CD14-positive monocyte (primary cell): ENCODE results near the gene TMPRSS3. TPM values are rescaled to one million over a fixed set of nuclear protein-coding genes. Genes with fewer than 3 reads are reported as not detected.

Experiments
- DNase-seq, 3 donors: peaks; one replicate each; pipeline ENCODE4 v3.0.0-alpha.2; 2011 to 2022
- H2AFZ ChIP-seq: 2 replicates; pipeline ENCODE4 v1.6.0; 2012; ENCODE audit warnings: mild to moderate bottlenecking, low read depth, low read length, inconsistent platforms; ENCODE audit not compliant: insufficient read depth, poor library complexity, severe bottlenecking
- H3K27ac ChIP-seq, 2 donors: 1 replicate in 1 of 2; 2 replicates in 1 of 2; pipeline ENCODE4 v1.5.1; 2012 to 2013; ENCODE audit warnings: low read length in 2 of 2, control low read depth in 1 of 2, inconsistent platforms in 1 of 2, low read depth in 1 of 2, mild to moderate bottlenecking in 1 of 2
- H3K27me3 ChIP-seq, 2 donors: one replicate each; pipeline versions ENCODE4 v1.6.0 to v1.6.1; 2011 to 2013; ENCODE audit warnings: low read length in 2 of 2; ENCODE audit not compliant: control insufficient read depth in 2 of 2, insufficient read depth in 2 of 2
- H3K36me3 ChIP-seq, 2 donors: replicated peaks in 1 of 2; 1 replicate in 1 of 2; 2 replicates in 1 of 2; pipeline versions ENCODE4 v1.5.1 to v1.6.1; 2012 to 2013; ENCODE audit warnings: low read length in 2 of 2, control low read depth in 1 of 2, inconsistent platforms in 1 of 2, mild to moderate bottlenecking in 1 of 2; ENCODE audit not compliant: insufficient read depth in 2 of 2, control insufficient read depth in 1 of 2
- H3K4me1 ChIP-seq, 2 donors: 1 replicate in 1 of 2; 2 replicates in 1 of 2; pipeline versions ENCODE4 v1.5.1 to v1.6.1; 2012 to 2013; ENCODE audit warnings: low read length in 2 of 2, control low read depth in 1 of 2, inconsistent platforms in 1 of 2, mild to moderate bottlenecking in 1 of 2, moderate library complexity in 1 of 2; ENCODE audit not compliant: insufficient read depth in 2 of 2, control insufficient read depth in 1 of 2
- H3K4me2 ChIP-seq: replicated peaks from 2 replicates; pipeline ENCODE3; 2012; ENCODE audit warnings: low read length, moderate library complexity, mild to moderate bottlenecking; ENCODE audit not compliant: poor library complexity, severe bottlenecking; ENCODE audit errors: extremely low read depth
- H3K4me3 ChIP-seq, 3 experiments: fragments of 200-600 bp in 1 of 3; sonication (generic) in 1 of 3; replicated peaks in 1 of 3; 1 replicate in 2 of 3; 2 replicates in 1 of 3; pipeline ENCODE4 v1.5.1; 2011 to 2013; ENCODE audit warnings: low read length in 3 of 3, mild to moderate bottlenecking in 3 of 3, control low read depth in 2 of 3, low read depth in 2 of 3, inconsistent platforms in 1 of 3, moderate library complexity in 1 of 3
- H3K79me2 ChIP-seq: 2 replicates; pipeline ENCODE4 v1.6.0; 2012; ENCODE audit warnings: mild to moderate bottlenecking, control low read depth, inconsistent platforms, low read length, moderate library complexity; ENCODE audit not compliant: insufficient read depth
- H3K9ac ChIP-seq: 2 replicates; pipeline ENCODE4 v1.6.0; 2017; ENCODE audit warnings: low read length, mild to moderate bottlenecking; ENCODE audit not compliant: insufficient read depth, poor library complexity, severe bottlenecking
- H3K9me3 ChIP-seq, 2 donors: replicated peaks in 1 of 2; 1 replicate in 1 of 2; 2 replicates in 1 of 2; pipeline versions ENCODE4 v1.5.1 to v1.6.1; 2012 to 2013; ENCODE audit warnings: low read length in 2 of 2, control low read depth in 1 of 2; ENCODE audit not compliant: control insufficient read depth in 1 of 2, insufficient read depth in 1 of 2
- H4K20me1 ChIP-seq: 2 replicates; pipeline ENCODE4 v1.6.0; 2012; ENCODE audit warnings: mild to moderate bottlenecking, low read length, control low read depth, moderate library complexity; ENCODE audit not compliant: insufficient read depth
- H3K27ac Mint-ChIP-seq, 7 donors: one replicate each; pipeline ENCODE4 v1.8.0; 2020; ENCODE audit warnings: mild to moderate bottlenecking in 7 of 7, mixed read lengths in 7 of 7, moderate library complexity in 6 of 7, inconsistent platforms in 2 of 7
- H3K27me3 Mint-ChIP-seq, 3 donors: one replicate each; pipeline ENCODE4 v1.8.0; 2021 to 2022; ENCODE audit warnings: low read depth in 3 of 3, mild to moderate bottlenecking in 3 of 3, mixed read lengths in 3 of 3, moderate library complexity in 3 of 3, inconsistent platforms in 1 of 3
- H3K36me3 Mint-ChIP-seq, 2 donors: one replicate each; pipeline ENCODE4 v1.8.0; 2020; ENCODE audit warnings: mixed read lengths in 2 of 2, inconsistent platforms in 1 of 2, mild to moderate bottlenecking in 1 of 2
- H3K4me1 Mint-ChIP-seq: one replicate; pipeline ENCODE4 v1.8.0; 2020; ENCODE audit warnings: mild to moderate bottlenecking, mixed read lengths
- H3K4me3 Mint-ChIP-seq, 2 donors: one replicate each; pipeline ENCODE4 v1.8.0; 2020; ENCODE audit warnings: mild to moderate bottlenecking in 2 of 2, mixed read lengths in 2 of 2, moderate library complexity in 1 of 2
- H3K9me3 Mint-ChIP-seq, 7 donors: one replicate each; pipeline ENCODE4 v1.8.0; 2020 to 2022; ENCODE audit warnings: mixed read lengths in 7 of 7, mild to moderate bottlenecking in 6 of 7, moderate library complexity in 6 of 7, inconsistent platforms in 2 of 7
- WGBS: methylation state at CpG from one replicate; pipeline ENCODE4 v1.1.5; 2013; ENCODE audit warnings: missing lambda C conversion rate; ENCODE audit not compliant: insufficient coverage; 5-methylcytosine and 5-hydroxymethylcytosine counted together
- intact Hi-C, 2 donors: fragments of 100-400 bp; cut with micrococcal nuclease; formaldehyde crosslinking; loops; one replicate each; pipeline versions ENCODE4 v1.15.0 to v1.15.1; 2023
- polyA plus RNA-seq, 3 donors: library from polyadenylated mRNA; depleted of rRNA in 1 of 3; unstranded in 2 of 3; stranded (reverse) in 1 of 3; fragments of 300-500 nt in 2 of 3; fragments of >200 nt in 1 of 3; fragmentation: Illumina TruSeq in 2 of 3; gene quantifications; 1 replicate in 2 of 3; 2 replicates in 1 of 3; pipeline ENCODE4 v1.2.3, GENCODE V29; 2012 to 2021
- TF ChIP-seq, protein P1 (sequence below): fragments of 200-600 bp; IDR thresholded peaks from one replicate; pipeline ENCODE4 v1.8.0; 2022; ENCODE audit warnings: antibody characterized with exemption, mild to moderate bottlenecking

The TMPRSS3 gene
- polyA plus RNA-seq, 3 donors = 0.30 TPM; not detected in 2

DNA sequence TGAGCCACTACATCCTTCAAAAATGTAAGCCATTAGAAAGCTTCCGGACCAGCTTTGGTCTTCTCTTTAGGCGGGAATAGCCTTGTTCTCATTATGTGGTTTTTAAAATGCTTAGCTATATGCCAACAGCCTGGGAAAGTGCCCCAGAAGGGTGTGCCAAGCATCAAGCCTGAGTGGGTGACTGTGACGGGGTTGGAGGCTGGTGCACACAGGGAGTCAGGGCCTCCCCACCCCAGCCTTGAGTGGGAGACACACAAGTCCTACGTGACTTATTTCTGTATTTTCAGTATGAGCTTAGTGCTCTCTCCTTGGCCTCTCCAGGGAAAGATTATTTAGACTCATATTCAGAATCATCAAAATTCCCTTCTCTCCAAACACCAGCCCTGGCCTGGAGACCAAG lies 17.6 kb upstream of the TMPRSS3 start:
- H3K27me3 ChIP-seq = no peaks in the 10 kb centered on the region
- H3K4me3 ChIP-seq = no peak overlapping the region
- H3K4me1 ChIP-seq = no peaks in the 10 kb centered on the region
- H4K20me1 ChIP-seq = no peaks in the 10 kb centered on the region
- no peaks in the 10 kb centered on the region for H3K9me3 ChIP-seq
- H3K9ac ChIP-seq = no peak overlapping the region
- no peaks in the 10 kb centered on the region for H3K36me3 ChIP-seq
- no peak for DNase-seq
- H3K4me1 Mint-ChIP-seq = peaks cover 3% of the 10 kb centered on the region
- intact Hi-C loops = no loop called here
- 93% methylated on average over 3 of the region's 4 CpGs for WGBS
- no peak overlapping the region for H2AFZ ChIP-seq
- H3K9me3 Mint-ChIP-seq = no peaks in the 10 kb centered on the region
- peaks cover 1 to 4% (median 3%) of the 10 kb centered on the region in 3 donors for H3K27me3 Mint-ChIP-seq
- TF ChIP-seq, protein P1, sequence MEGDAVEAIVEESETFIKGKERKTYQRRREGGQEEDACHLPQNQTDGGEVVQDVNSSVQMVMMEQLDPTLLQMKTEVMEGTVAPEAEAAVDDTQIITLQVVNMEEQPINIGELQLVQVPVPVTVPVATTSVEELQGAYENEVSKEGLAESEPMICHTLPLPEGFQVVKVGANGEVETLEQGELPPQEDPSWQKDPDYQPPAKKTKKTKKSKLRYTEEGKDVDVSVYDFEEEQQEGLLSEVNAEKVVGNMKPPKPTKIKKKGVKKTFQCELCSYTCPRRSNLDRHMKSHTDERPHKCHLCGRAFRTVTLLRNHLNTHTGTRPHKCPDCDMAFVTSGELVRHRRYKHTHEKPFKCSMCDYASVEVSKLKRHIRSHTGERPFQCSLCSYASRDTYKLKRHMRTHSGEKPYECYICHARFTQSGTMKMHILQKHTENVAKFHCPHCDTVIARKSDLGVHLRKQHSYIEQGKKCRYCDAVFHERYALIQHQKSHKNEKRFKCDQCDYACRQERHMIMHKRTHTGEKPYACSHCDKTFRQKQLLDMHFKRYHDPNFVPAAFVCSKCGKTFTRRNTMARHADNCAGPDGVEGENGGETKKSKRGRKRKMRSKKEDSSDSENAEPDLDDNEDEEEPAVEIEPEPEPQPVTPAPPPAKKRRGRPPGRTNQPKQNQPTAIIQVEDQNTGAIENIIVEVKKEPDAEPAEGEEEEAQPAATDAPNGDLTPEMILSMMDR = no peak
- no peaks in the 10 kb centered on the region for H3K36me3 Mint-ChIP-seq
- H3K4me3 Mint-ChIP-seq = no peak overlapping the region
- H3K27ac ChIP-seq = no peak overlapping the region
- H3K79me2 ChIP-seq = no peaks in the 10 kb centered on the region
- H3K4me2 ChIP-seq = no peak overlapping the region
- H3K27ac Mint-ChIP-seq = no peak overlapping the region

DNA sequence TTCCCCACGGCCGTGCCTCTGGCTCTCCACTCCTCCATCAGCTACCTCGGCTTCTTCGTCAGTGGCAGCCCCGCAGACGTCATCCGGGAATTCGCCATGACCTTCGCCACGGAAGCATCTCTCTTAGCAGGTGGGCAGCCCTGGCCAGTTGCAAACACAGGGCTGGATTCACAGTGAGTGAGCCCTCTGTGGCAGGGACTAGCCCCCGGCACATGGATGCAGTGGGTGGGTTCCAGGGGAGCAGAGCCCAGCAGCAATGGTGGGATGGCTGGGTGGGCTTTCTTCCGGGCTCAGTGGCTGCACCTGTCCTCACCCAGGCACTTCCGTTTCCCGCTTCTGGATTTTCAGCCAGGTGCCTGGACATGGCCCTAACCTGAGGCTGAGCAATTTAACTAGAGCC lies 17.2 kb upstream of the TMPRSS3 start:
- TF ChIP-seq, protein P1 = no peak
- no peak overlapping the region for H2AFZ ChIP-seq
- H3K4me1 ChIP-seq = no peaks in the 10 kb centered on the region
- H3K9ac ChIP-seq = no peak overlapping the region
- H3K36me3 ChIP-seq = no peaks in the 10 kb centered on the region
- no peaks in the 10 kb centered on the region for H3K36me3 Mint-ChIP-seq
- H3K27me3 Mint-ChIP-seq = peaks cover 1 to 4% (median 3%) of the 10 kb centered on the region in 3 donors
- 96% methylated on average over 13 of the region's 14 CpGs for WGBS
- DNase-seq = no peak
- peaks cover 4% of the 10 kb centered on the region for H3K4me1 Mint-ChIP-seq
- H3K4me3 ChIP-seq = no peak overlapping the region
- H3K27me3 ChIP-seq = no peaks in the 10 kb centered on the region
- no peaks in the 10 kb centered on the region for H4K20me1 ChIP-seq
- H3K27ac Mint-ChIP-seq = no peak overlapping the region
- intact Hi-C loops = no loop called here
- H3K4me2 ChIP-seq = no peak overlapping the region
- no peak overlapping the region for H3K27ac ChIP-seq
- H3K4me3 Mint-ChIP-seq = no peak overlapping the region
- H3K79me2 ChIP-seq = no peaks in the 10 kb centered on the region
- no peaks in the 10 kb centered on the region for H3K9me3 ChIP-seq
- H3K9me3 Mint-ChIP-seq = no peaks in the 10 kb centered on the region
